SK-N-SH (cell line): ENCODE results near the gene AVPR1B. TPM values are rescaled to one million over a fixed set of nuclear protein-coding genes. Genes with fewer than 3 reads are reported as not detected.

Experiments used
- CTCF ChIA-PET: fragments of 300-600, 350-600 bp; formaldehyde crosslinking; extraction: SDS; loops from one replicate; lab custom pipeline; 2021; lab: Yijun Ruan, JAX
- POLR2A ChIA-PET: fragments of 350-600 bp; sonication (Branson Sonifier 250); formaldehyde crosslinking; extraction: SDS; loops from one replicate; lab custom pipeline; 2020; ENCODE audit warnings: antibody characterized with exemption, inconsistent platforms; lab: Yijun Ruan, JAX
- DNase-seq: peaks from one replicate; pipeline ENCODE4 v3.0.0; 2012
- H2AFZ ChIP-seq: fragments of 200-600 bp; sonication (generic); 2 replicates; pipeline ENCODE4 v1.8.1; 2016; ENCODE audit warnings: antibody characterized with exemption, mild to moderate bottlenecking, low read depth
- H3F3A ChIP-seq: fragments of 200-600 bp; sonication (generic); replicated peaks from 2 replicates; pipeline ENCODE3; 2016; ENCODE audit warnings: antibody characterized with exemption, mild to moderate bottlenecking; ENCODE audit not compliant: insufficient read depth
- H3K27ac ChIP-seq, 2 experiments: fragments of 200-500 bp in 1 of 2; fragments of 200-600 bp in 1 of 2; sonication (Bioruptor generic) in 1 of 2; sonication (generic), shearing (Covaris generic) in 1 of 2; 2 replicates each; pipeline versions ENCODE4 v1.5.1 to v1.6.1; 2014 to 2016; ENCODE audit warnings: low read depth in 2 of 2, inconsistent platforms in 1 of 2, low read length in 1 of 2, mild to moderate bottlenecking in 1 of 2, mixed read lengths in 1 of 2
- H3K27me3 ChIP-seq: fragments of 200-600 bp; sonication (generic), shearing (Covaris generic); 2 replicates; pipeline ENCODE4 v1.6.1; 2016; ENCODE audit warnings: mixed run types; ENCODE audit not compliant: insufficient read depth
- H3K36me3 ChIP-seq, 2 experiments: fragments of 200-500 bp in 1 of 2; fragments of 200-600 bp in 1 of 2; sonication (Bioruptor generic) in 1 of 2; sonication (generic) in 1 of 2; replicated peaks in 1 of 2; 2 replicates each; pipeline versions ENCODE3 to v1.5.1; 2014 to 2016; ENCODE audit warnings: low read length in 1 of 2, mild to moderate bottlenecking in 1 of 2; ENCODE audit not compliant: insufficient read depth in 2 of 2, control insufficient read depth in 1 of 2
- H3K4me1 ChIP-seq, 2 experiments: fragments of 200-500 bp in 1 of 2; fragments of 200-600 bp in 1 of 2; sonication (Bioruptor generic) in 1 of 2; sonication (generic), shearing (Covaris generic) in 1 of 2; 2 replicates each; pipeline versions ENCODE4 v1.5.1 to v1.6.1; 2014 to 2016; ENCODE audit warnings: low read depth in 1 of 2, low read length in 1 of 2, mixed run types in 1 of 2; ENCODE audit not compliant: insufficient read depth in 2 of 2, control insufficient read depth in 1 of 2
- H3K4me2 ChIP-seq: fragments of 200-600 bp; sonication (generic), shearing (Covaris generic); 2 replicates; pipeline ENCODE4 v1.6.1; 2017; ENCODE audit warnings: mixed run types
- H3K4me3 ChIP-seq, 2 experiments: fragments of 200-500 bp in 1 of 2; fragments of 200-600 bp in 1 of 2; sonication (Bioruptor generic) in 1 of 2; sonication (generic), shearing (Covaris generic) in 1 of 2; 2 replicates each; pipeline versions ENCODE4 v1.5.1 to v1.8.1; 2014 to 2016; ENCODE audit warnings: low read depth in 2 of 2, inconsistent platforms in 1 of 2, low read length in 1 of 2, mild to moderate bottlenecking in 1 of 2, mixed read lengths in 1 of 2, moderate library complexity in 1 of 2
- H3K79me2 ChIP-seq: fragments of 200-600 bp; sonication (generic); 2 replicates; pipeline ENCODE4 v1.8.1; 2017; ENCODE audit warnings: mild to moderate bottlenecking; ENCODE audit not compliant: insufficient read depth
- H3K9ac ChIP-seq: fragments of 200-600 bp; sonication (generic); 2 replicates; pipeline ENCODE4 v1.6.1; 2017; ENCODE audit warnings: mixed run types
- H3K9me2 ChIP-seq: fragments of 200-600 bp; sonication (generic); 2 replicates; pipeline ENCODE4 v1.6.1; 2017; ENCODE audit warnings: mixed run types
- H3K9me3 ChIP-seq: fragments of 200-600 bp; sonication (generic); 2 replicates; pipeline ENCODE4 v1.6.1; 2017; ENCODE audit warnings: mixed run types, mild to moderate bottlenecking, moderate library complexity
- H4K20me1 ChIP-seq: fragments of 200-600 bp; sonication (generic); 2 replicates; pipeline ENCODE4 v1.6.1; 2017; ENCODE audit warnings: mild to moderate bottlenecking, mixed run types; ENCODE audit not compliant: insufficient read depth
- CHD2 ChIP-seq: fragments of 150-350 bp; IDR thresholded peaks from 2 replicates; pipeline ENCODE4 v1.6.1; 2018; ENCODE audit warnings: low read length; ENCODE audit not compliant: partially characterized antibody
- ELF1 ChIP-seq: IDR thresholded peaks from 2 replicates; pipeline ENCODE4 v1.4.0; 2012
- FOSL2 ChIP-seq: IDR thresholded peaks from 2 replicates; pipeline ENCODE4 v1.4.0; 2012; ENCODE audit warnings: low read depth, mild to moderate bottlenecking, moderate library complexity, borderline replicate concordance
- FOXJ3 ChIP-seq: sonication (generic); formaldehyde crosslinking; IDR thresholded peaks from 2 replicates; pipeline ENCODE4 v1.5.1; 2020; ENCODE audit warnings: mild to moderate bottlenecking, missing genetic modification reagents
- FOXM1 ChIP-seq: IDR thresholded peaks from 2 replicates; pipeline ENCODE4 v1.4.0; 2012; ENCODE audit warnings: low read depth, mild to moderate bottlenecking
- GATA2 ChIP-seq: sonication (generic); formaldehyde crosslinking; IDR thresholded peaks from 2 replicates; pipeline ENCODE4 v1.5.0; 2020; ENCODE audit warnings: mild to moderate bottlenecking, missing genetic modification reagents
- JUND ChIP-seq: IDR thresholded peaks from 2 replicates; pipeline ENCODE4 v1.4.0; 2012
- MXI1 ChIP-seq: IDR thresholded peaks from 2 replicates; pipeline ENCODE4 v1.6.1; 2012; ENCODE audit warnings: mild to moderate bottlenecking, low read depth, low read length, improper control_type of control experiment
- NFIC ChIP-seq: IDR thresholded peaks from 2 replicates; pipeline ENCODE4 v1.4.0; 2012; ENCODE audit warnings: borderline replicate concordance
- RAD21 ChIP-seq: IDR thresholded peaks from 2 replicates; pipeline ENCODE4 v1.6.1; 2012; ENCODE audit warnings: mild to moderate bottlenecking, low read length
- RCOR1 ChIP-seq: fragments of 150-350 bp; IDR thresholded peaks from 2 replicates; pipeline ENCODE4 v1.6.1; 2017; ENCODE audit warnings: antibody characterized with exemption, low read length
- RXRA ChIP-seq: IDR thresholded peaks from 2 replicates; pipeline ENCODE4 v1.4.0; 2012; ENCODE audit warnings: low read depth, mild to moderate bottlenecking, borderline replicate concordance
- SIN3A ChIP-seq: IDR thresholded peaks from 2 replicates; pipeline ENCODE4 v1.6.1; 2012; ENCODE audit warnings: low read depth, mild to moderate bottlenecking, low read length, moderate library complexity, borderline replicate concordance
- SMC3 ChIP-seq: IDR thresholded peaks from 2 replicates; pipeline ENCODE4 v1.6.1; 2012; ENCODE audit warnings: low read depth, low read length, improper control_type of control experiment
- TAF1 ChIP-seq: IDR thresholded peaks from 2 replicates; pipeline ENCODE4 v1.6.1; 2012; ENCODE audit warnings: low read depth, mild to moderate bottlenecking, low read length, moderate library complexity, borderline replicate concordance
- TEAD4 ChIP-seq: IDR thresholded peaks from 2 replicates; pipeline ENCODE4 v1.4.0; 2012; ENCODE audit warnings: mild to moderate bottlenecking, borderline replicate concordance; ENCODE audit not compliant: insufficient read depth
- WGBS: methylation state at CpG from one replicate; pipeline ENCODE4 v1.1.6; 2017; ENCODE audit warnings: low lambda C conversion rate; 5-methylcytosine and 5-hydroxymethylcytosine counted together
- polyA plus RNA-seq, 3 experiments: library from polyadenylated mRNA; depleted of rRNA; stranded (reverse); fragments of >200 nt; gene quantifications; 2 replicates each; pipeline ENCODE4 v1.2.3, GENCODE V29; 2012
- TF ChIP-seq, protein P1 (sequence below): IDR thresholded peaks from 2 replicates; pipeline ENCODE4 v1.4.0; 2012; ENCODE audit warnings: low read depth, borderline replicate concordance
- TF ChIP-seq, protein P2 (sequence below): fragments of 150-350 bp; IDR thresholded peaks from 2 replicates; pipeline ENCODE4 v1.6.1; 2016; ENCODE audit warnings: mild to moderate bottlenecking, low read depth, low read length
- TF ChIP-seq, protein P3 (sequence below): IDR thresholded peaks from 2 replicates; pipeline ENCODE4 v1.4.0; 2012; ENCODE audit warnings: low read depth, borderline replicate concordance
- TF ChIP-seq, protein P4 (sequence below): fragments of 200-600 bp; sonication (generic); IDR thresholded peaks from 2 replicates; pipeline ENCODE4 v1.6.1; 2017; ENCODE audit warnings: antibody characterized with exemption, mild to moderate bottlenecking, moderate library complexity

The AVPR1B gene
- polyA plus RNA-seq, 1 of the 3 experiments (the other 2 are of a cell fraction): not detected

DNA sequence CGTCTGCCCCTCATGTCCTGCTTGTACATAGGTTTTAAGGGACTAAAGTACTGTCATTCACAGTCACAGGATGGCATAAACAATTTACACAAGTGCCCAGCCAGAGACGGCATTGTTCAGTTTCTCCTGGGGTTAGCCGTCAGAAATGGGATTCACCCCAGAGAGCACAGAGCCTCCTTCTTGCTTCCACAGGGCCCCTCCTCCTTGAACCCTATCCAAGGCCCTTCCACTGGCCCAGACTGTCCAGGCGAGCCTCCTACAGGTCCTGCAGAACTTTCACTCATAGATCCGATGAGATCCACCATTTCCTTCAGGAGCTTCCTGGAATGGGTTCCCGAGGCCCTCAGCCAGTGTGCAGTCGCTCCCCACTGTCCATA, 10.0 kb downstream of the AVPR1B start:
- ChIA-PET POLR2A (no interaction called here), CTCF (interaction anchor here (0.6 to 13.9 kb wide), 26 partner anchors 8 to 448 kb away, joined by 3 to 248 read pairs (median 5); partner anchors contain the start of genes AVPR1B and CTSE)
- no peaks in the 10 kb centered on the region for H3K9me3 ChIP-seq
- H3K4me3 ChIP-seq: no peak overlapping the region
- peaks cover 11% of the 10 kb centered on the region; the same call in 1 of the 2 replicates for H3K27me3 ChIP-seq
- H3K9me2 ChIP-seq: no peaks in the 10 kb centered on the region
- H3K4me1 ChIP-seq: no peaks in the 10 kb centered on the region
- 50% methylated on average over 7 of the region's 7 CpGs for WGBS
- no peak for DNase-seq
- H3K4me2 ChIP-seq: no peak overlapping the region
- H3K27ac ChIP-seq: no peak overlapping the region
- no peaks in the 10 kb centered on the region for H3K36me3 ChIP-seq
- no peak overlapping the region for H3K9ac ChIP-seq
- H2AFZ ChIP-seq: no peak overlapping the region
- H3K79me2 ChIP-seq: no peaks in the 10 kb centered on the region
- no peaks in the 10 kb centered on the region for H3F3A ChIP-seq
- TF ChIP-seq RCOR1 (no peak), FOSL2 (no peak), SIN3A (no peak), RAD21 (no peak), SMC3 (no peak), FOXJ3 (CRISPR knock-in tag) (no peak), TEAD4 (no peak), CHD2 (no peak), FOXM1 (no peak), ELF1 (no peak), JUND (no peak), GATA2 (CRISPR knock-in tag) (no peak), TAF1 (no peak), MXI1 (no peak), NFIC (no peak), RXRA (no peak)
- TF ChIP-seq, protein P1, sequence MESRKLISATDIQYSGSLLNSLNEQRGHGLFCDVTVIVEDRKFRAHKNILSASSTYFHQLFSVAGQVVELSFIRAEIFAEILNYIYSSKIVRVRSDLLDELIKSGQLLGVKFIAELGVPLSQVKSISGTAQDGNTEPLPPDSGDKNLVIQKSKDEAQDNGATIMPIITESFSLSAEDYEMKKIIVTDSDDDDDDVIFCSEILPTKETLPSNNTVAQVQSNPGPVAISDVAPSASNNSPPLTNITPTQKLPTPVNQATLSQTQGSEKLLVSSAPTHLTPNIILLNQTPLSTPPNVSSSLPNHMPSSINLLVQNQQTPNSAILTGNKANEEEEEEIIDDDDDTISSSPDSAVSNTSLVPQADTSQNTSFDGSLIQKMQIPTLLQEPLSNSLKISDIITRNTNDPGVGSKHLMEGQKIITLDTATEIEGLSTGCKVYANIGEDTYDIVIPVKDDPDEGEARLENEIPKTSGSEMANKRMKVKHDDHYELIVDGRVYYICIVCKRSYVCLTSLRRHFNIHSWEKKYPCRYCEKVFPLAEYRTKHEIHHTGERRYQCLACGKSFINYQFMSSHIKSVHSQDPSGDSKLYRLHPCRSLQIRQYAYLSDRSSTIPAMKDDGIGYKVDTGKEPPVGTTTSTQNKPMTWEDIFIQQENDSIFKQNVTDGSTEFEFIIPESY: no peak
- TF ChIP-seq, protein P2, sequence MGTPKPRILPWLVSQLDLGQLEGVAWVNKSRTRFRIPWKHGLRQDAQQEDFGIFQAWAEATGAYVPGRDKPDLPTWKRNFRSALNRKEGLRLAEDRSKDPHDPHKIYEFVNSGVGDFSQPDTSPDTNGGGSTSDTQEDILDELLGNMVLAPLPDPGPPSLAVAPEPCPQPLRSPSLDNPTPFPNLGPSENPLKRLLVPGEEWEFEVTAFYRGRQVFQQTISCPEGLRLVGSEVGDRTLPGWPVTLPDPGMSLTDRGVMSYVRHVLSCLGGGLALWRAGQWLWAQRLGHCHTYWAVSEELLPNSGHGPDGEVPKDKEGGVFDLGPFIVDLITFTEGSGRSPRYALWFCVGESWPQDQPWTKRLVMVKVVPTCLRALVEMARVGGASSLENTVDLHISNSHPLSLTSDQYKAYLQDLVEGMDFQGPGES: no peak
- TF ChIP-seq, protein P3, sequence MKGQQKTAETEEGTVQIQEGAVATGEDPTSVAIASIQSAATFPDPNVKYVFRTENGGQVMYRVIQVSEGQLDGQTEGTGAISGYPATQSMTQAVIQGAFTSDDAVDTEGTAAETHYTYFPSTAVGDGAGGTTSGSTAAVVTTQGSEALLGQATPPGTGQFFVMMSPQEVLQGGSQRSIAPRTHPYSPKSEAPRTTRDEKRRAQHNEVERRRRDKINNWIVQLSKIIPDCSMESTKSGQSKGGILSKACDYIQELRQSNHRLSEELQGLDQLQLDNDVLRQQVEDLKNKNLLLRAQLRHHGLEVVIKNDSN: no peak
- TF ChIP-seq, protein P4, sequence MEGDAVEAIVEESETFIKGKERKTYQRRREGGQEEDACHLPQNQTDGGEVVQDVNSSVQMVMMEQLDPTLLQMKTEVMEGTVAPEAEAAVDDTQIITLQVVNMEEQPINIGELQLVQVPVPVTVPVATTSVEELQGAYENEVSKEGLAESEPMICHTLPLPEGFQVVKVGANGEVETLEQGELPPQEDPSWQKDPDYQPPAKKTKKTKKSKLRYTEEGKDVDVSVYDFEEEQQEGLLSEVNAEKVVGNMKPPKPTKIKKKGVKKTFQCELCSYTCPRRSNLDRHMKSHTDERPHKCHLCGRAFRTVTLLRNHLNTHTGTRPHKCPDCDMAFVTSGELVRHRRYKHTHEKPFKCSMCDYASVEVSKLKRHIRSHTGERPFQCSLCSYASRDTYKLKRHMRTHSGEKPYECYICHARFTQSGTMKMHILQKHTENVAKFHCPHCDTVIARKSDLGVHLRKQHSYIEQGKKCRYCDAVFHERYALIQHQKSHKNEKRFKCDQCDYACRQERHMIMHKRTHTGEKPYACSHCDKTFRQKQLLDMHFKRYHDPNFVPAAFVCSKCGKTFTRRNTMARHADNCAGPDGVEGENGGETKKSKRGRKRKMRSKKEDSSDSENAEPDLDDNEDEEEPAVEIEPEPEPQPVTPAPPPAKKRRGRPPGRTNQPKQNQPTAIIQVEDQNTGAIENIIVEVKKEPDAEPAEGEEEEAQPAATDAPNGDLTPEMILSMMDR: no peak
- H4K20me1 ChIP-seq: no peaks in the 10 kb centered on the region
